GM18526 (cell line): Measurements from ENCODE around the gene KRTAP20-1.

Experiments
- POLR2A ChIP-seq: IDR thresholded peaks from 3 replicates; pipeline ENCODE4 v1.6.1; 2011; ENCODE audit not compliant: insufficient read length; ENCODE audit errors: extremely low read depth

The KRTAP20-1 gene, protein sequence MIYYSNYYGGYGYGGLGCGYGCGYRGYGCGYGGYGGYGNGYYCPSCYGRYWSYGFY

DNA sequence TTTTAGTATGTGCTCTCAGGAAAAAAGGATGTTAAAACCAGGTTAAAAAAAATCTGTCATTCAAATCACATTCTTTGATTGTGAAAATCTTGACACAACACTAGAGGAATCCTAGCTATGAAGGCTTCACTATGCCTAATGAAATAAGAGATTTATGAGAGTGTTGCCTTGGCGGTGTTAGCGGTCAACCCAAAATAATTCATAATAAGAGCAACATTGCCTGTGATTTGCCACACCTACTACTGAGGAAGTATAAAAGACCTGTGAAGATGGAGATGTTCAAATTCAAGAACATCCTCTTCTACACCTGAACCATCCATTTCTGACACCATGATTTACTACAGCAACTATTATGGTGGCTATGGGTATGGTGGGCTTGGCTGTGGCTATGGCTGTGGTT lies at the start of gene KRTAP20-1:
Gene KRTAP20-1 (plus strand): TSS at position 301 of the 400 bp plus-strand sequence. CDS start 30 bp downstream, at position 331.
- TF ChIP-seq POLR2A: no peak

DNA sequence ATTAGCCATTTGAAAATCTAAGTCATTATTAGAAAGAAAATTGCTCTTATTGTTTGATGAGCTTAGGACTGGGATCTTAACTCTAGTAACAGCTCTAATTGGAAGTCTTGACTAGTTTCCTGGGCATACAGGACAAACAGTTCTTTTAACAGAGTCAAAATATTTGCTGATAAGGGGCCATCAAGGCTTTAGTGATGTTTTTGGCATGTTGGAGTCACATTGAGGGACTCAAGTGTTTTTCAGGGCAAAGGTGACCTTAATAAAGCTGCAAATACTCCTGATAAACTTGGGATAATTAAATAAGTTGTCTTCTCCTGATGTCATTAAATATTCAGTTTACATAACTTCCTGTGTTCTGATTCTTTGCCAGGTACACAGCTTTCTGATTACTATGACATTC lies 48.6 kb upstream of the KRTAP20-1 start:
- TF ChIP-seq POLR2A: no peak

DNA sequence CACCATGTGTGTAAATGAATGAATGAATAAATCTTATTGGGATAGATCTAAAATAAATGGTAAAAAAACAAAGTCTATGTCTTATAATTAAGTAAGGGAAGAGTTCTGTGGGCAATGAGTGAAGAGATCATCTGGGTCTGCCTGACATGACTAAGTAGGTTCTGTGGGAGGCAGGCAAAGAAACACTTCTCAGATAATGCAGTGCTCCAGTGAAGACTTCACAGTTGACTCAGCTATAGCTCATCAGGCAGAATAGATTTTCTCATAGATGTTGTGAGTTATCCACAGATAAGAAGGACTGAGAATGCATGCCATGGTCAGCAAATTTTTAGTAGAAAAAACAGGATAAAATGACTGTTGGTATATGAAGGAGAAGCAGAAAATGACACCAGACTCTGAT lies 38.5 kb upstream of the KRTAP20-1 start:
- TF ChIP-seq POLR2A: no peak

DNA sequence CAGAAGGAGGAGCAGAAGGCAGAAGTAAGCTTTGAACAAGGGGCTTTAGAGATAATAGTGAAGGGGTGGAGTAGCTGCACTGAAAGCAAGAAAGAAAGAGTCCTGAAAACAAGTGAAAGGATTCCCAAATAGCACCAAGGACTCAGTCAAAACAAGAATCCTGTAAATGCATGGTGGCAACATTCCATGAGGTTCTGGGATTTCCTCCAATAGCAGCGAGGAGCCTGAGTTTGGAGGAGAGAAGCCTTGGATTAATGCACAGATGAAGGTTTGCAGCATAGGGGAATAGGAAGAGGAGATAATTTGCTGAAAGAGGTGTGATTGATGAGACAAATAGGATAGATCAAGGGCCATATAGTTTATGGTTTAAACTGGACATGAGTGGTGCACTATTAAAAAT lies 36.9 kb upstream of the KRTAP20-1 start:
- no peak for TF ChIP-seq POLR2A

DNA sequence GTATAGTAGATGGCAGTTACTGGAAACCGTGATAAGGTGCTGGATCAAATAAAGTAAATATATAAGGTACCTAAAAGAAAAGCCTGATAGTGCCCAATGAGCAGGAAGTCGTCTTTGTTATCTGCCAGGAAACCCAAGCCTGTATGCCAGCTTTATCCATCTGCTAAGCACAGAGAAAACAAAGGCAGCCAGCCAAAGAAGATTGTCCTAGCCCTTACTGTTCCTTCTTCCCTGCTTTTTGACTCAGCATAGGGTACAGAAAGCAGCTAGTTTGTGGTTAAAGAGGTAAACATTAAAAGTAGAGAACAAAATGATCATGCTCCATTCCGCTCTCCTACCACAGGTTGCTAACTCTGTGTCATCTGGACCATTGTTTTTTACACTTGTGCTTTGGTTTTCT lies 36.1 kb upstream of the KRTAP20-1 start:
- TF ChIP-seq POLR2A: no peak

DNA sequence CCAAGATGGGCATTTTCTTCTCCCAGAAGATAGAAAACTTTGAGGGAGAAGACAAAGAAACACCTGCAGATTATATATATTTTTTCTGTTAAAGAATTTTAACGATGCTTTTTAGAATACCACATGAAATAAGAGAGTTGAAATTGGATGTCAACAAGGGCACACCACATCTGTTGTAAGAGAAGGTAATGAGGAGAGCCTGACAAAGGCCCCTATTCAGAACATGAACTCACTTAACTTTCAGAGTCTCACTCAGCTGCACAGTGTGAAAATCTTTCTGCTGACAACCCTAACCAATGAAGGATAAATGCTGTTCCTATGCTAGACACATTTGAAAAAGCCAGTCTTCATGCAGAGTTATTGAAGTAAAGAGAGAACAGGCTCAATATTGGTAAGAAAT lies 33.4 kb upstream of the KRTAP20-1 start:
- no peak for TF ChIP-seq POLR2A

DNA sequence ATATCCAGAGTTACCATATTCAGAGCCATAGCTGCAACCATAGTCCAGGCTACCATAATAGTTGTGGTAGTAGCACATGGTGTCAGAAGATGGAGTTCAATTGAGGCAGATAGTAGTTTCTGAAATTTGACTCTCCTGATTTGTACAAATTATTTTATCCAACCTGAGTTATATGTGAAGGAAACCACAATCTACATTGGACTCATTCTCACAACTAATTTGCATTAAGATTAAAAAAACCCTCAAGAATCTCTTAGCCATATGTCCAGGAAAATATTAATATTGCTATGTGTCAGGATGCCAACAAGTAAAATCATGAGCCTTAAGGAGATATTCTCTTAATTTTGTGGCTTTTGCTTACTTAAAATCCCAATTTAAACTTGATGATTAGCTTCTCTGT lies 25.9 kb upstream of the KRTAP20-1 start, which contains the start of gene KRTAP22-2:
Gene KRTAP22-2 (minus strand): TSS at position 101 of the 400 bp plus-strand sequence.
- TF ChIP-seq POLR2A: no peak

DNA sequence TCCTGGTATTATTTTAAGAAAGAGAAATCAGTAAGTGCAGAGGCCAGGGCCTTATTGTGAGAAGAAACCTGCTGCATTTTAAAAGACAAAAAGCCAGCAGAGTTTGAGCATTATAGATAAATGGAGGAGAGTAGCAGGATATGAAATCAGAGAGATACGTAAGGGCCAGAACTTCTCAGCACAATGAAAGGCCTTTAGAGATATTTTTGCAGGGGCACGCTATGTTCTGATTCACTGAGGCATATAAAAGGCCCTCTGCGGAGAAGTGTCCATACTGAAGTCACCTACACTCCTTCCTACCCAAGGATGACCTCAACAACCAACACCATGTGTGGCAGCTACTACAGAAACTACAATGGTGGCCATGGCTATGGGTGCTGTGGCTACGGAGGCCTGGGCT lies 24.1 kb upstream of the KRTAP20-1 start, which contains the start of gene KRTAP6-3:
Gene KRTAP6-3 (plus strand): TSS at position 301 of the 400 bp plus-strand sequence. CDS start 6 bp downstream, at position 307.
- TF ChIP-seq POLR2A: no peak

DNA sequence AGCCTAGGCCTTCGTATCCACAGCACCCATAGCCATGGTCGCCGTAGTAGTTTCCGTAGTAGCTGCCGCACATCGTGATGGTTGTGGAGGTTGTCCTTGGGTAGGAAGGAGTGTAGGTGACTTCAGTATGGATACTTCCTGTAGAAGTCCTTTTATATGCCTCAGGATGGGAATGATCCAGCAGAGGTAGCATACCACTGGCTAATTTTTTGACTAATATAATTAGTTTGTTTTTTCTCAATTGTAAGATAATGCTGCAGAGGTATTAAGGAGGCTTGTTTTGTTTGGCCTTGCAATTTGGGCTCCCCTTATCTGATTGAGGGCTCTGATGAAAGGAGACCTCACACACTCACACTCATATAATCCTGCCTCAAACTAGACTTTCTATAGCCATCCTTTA lies 17.4 kb upstream of the KRTAP20-1 start, which contains the start of gene KRTAP6-2:
Gene KRTAP6-2 (minus strand): TSS at position 101 of the 400 bp plus-strand sequence. CDS start 28 bp downstream, at position 73.
- TF ChIP-seq POLR2A: no peak

DNA sequence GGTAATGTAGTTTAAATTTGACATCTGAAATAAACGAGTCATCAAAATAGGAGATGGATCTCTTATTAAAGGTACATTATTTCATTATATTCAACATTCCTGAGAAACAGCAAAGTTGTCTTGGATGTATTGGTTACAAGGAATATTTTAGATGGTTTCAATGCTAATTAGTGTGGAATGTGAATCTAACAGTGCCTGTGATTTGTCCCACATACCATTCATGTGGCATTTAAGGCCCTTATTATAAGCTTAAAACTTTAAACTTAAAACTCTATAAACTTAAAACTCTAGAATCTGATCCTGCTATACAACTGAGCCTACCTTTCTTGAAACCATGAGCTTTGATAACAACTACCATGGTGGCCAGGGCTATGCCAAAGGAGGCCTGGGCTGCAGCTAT lies 15.4 kb upstream of the KRTAP20-1 start, which contains the start of gene KRTAP22-1:
Gene KRTAP22-1 (plus strand): TSS at position 301 of the 400 bp plus-strand sequence.
- TF ChIP-seq POLR2A: no peak

DNA sequence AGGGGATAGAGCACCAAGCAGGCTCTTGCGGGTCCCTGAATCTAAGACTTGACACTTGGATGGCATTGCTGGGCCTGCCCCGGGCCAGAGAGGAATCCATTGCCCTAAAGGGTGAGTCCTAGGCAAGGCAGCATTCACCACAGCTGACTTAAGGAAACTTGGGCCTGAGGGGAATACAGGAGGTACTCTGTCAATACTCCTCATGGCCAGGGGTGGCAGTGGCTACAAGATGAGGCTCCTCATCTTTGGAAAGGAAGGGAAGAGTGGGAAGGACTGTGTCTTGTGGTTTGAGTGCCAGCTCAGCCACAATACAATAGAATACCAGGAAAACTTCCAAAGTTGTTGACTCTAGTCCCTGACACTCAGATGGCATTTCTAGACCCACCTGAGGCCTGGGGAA lies 10.3 kb upstream of the KRTAP20-1 start:
- no peak for TF ChIP-seq POLR2A

DNA sequence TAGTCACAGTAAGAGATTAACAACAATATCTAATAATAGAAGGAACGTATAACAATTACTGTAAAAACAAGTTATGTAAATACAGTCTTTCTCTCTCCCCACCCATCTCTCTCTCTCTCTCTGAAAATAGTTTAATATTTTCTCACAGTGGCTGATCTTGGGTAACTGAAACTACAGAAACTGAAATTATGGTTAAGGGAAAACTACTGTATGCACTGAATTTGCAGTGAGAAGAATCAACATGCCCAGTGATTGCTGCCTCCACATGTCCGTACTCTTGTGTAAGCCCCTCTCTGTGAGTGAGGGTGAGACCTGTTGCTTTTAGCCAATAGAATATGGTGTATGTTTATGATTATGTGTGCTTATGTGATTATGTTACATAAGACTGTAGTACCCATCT lies 4.1 kb upstream of the KRTAP20-1 start:
- no peak for TF ChIP-seq POLR2A

DNA sequence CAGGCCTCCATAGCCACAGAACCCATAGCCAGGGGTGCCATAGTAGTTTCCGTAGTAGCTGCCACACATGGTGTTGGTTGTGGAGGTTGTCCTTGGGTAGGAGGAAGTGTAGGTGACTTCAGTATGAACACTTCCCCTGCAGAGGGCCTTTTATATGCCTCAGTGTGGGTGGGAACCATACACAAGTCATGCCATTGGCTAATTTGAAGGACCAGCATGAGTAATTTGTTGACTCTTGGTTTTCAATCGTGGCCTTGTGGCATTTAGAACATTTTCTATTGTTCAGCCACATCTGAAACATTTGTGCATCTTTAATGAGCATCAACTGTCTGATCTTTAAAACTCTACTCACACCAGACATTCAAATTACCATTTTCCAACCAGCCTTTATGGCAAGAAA lies 2.4 kb upstream of the KRTAP20-1 start, which contains the start of gene KRTAP6-1:
Gene KRTAP6-1 (minus strand): TSS at position 95 of the 400 bp plus-strand sequence. CDS start 26 bp downstream, at position 69.
- TF ChIP-seq POLR2A: no peak

DNA sequence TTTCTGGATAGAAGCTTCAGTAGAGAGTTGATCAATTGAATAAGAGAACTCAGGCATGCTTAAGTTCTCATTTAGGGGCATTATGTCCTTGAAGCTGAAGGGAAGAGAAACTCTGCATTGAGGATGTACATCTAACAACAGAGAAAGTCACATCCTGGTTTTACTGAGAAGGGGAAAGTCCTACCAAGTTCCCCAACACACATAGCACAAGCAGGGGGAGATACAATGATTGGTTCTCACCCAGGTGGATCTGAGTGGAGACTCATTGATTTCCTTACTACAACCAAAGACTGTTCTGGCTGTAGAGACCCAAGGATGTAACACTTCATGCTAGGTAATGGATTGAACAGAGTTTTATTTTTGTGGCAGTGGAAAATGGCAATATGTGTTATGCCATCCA lies 1.0 kb upstream of the KRTAP20-1 start:
- no peak for TF ChIP-seq POLR2A

DNA sequence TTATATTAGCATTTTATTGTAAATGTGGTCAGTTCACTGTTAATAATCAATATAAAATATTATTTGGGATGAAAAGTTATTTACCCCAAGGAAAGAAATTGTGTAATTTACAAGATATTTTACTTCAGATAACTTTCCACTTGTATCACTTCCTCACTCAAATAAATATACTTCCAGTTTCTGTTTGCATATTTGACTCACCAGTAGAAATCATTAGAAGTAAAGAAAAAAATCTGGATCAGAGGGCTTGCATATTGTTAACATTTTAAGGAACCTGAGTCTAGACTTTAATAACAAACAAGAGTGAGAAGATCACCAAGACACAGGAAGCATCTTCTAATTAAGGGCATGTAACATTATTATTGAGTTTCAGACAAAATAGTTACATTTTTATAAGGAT lies 3.9 kb downstream of the KRTAP20-1 start:
- no peak for TF ChIP-seq POLR2A

DNA sequence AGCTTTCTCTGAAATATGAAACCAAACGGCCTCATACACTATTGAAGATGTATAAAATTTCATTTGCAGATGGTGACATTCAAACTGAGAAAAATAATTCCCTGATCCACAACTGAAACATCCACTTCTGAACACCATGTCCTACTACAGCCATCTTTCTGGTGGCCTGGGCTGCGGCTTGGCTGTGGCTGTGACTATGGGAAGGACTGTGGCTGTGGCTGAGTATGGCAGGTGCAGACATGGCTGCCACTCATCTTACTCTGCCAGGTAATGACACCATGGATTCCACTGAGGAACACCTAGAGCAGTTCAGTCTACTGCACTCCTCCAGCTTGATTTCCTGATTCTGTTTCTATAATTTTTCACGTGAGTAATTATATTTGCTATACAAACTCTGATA lies 4.3 kb downstream of the KRTAP20-1 start, which contains the start of gene KRTAP20-4:
Gene KRTAP20-4 (plus strand): TSS at position 106 of the 400 bp plus-strand sequence.
- no peak for TF ChIP-seq POLR2A

DNA sequence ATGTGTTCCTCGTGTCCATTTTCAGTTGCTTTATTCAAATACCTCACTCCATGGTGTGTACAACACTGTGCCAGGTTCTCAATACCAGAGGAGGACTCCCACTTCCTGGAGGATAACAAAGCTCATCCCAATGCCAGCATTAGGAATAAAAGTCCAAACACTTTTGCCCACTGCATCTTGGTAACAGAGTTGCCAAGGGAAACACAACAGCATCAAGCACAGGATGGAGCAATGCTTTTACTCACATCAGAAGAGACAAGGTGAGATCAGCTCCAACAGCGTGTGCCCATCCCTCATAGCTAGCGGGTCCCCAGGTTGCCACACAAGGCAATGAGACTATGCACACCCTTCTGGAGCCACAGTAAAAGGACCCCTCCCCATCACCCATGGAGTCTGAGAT lies 7.1 kb downstream of the KRTAP20-1 start:
- no peak for TF ChIP-seq POLR2A
